Renal cortex interstitium (tissue), 3 donors: ENCODE results near the gene CCDC148. TPM values are rescaled to one million over a fixed set of nuclear protein-coding genes. Genes with fewer than 3 reads are reported as not detected.

Source experiments
- polyA plus RNA-seq, 3 donors: library from polyadenylated mRNA; unstranded; fragments of 120-200 nt; gene quantifications; one replicate each; pipeline ENCODE4 v1.2.1, GENCODE V29; 2013; ENCODE audit not compliant: insufficient read length in 3 of 3

CCDC148 gene
- polyA plus RNA-seq, 3 donors = 8.0 to 12.7 (median 8.4) TPM

Other genes with a start within 250 kb of the CCDC148 start
- gene PKP4, start 199 bp upstream of the CCDC148 start, polyA plus RNA-seq = 100 to 1,000 TPM; 148 to 213 (median 171) TPM